A549 (cell line): ENCODE data around the gene MBOAT2.

Source experiments
- CEBPB ChIP-seq, 2 experiments: fragments of >200 bp in 1 of 2; sonication (Bioruptor Twin) in 1 of 2; formaldehyde crosslinking in 1 of 2; IDR thresholded peaks; 2 replicates each; pipeline ENCODE4 v1.6.1; 2012 to 2016
- EHMT2 ChIP-seq: fragments of 200-600 bp; sonication (generic); IDR thresholded peaks from 2 replicates; pipeline ENCODE4 v1.6.1; 2016; ENCODE audit warnings: antibody characterized with exemption, low read depth, mild to moderate bottlenecking, moderate library complexity
- EP300 ChIP-seq, 2 experiments: fragments of >200 bp; sonication (Bioruptor Twin); formaldehyde crosslinking; IDR thresholded peaks; 2 replicates in 1 of 2; 3 replicates in 1 of 2; pipeline ENCODE4 v1.6.1; 2016 to 2017
- JUN ChIP-seq, 2 experiments: fragments of >200 bp; sonication (Bioruptor Twin); formaldehyde crosslinking; IDR thresholded peaks; 2 replicates in 1 of 2; 3 replicates in 1 of 2; pipeline ENCODE4 v1.6.1; 2016 to 2017
- KDM1A ChIP-seq: fragments of 200-600 bp; sonication (generic); IDR thresholded peaks from 2 replicates; pipeline ENCODE4 v1.6.1; 2016; ENCODE audit warnings: low read depth, mild to moderate bottlenecking
- MAFK ChIP-seq: fragments of 450-650 bp; IDR thresholded peaks from 2 replicates; pipeline ENCODE4 v1.6.1; 2014; ENCODE audit not compliant: partially characterized antibody
- MAZ ChIP-seq: fragments of 150-350 bp; IDR thresholded peaks from 2 replicates; pipeline ENCODE4 v1.6.1; 2014; ENCODE audit warnings: antibody characterized with exemption, low read depth, low read length, borderline replicate concordance
- MYC ChIP-seq: IDR thresholded peaks from 2 replicates; pipeline ENCODE4 v1.6.1; 2012; ENCODE audit warnings: mild to moderate bottlenecking, inconsistent platforms, low read length, improper control_type of control experiment, borderline replicate concordance
- NFE2L2 ChIP-seq: fragments of 150-350 bp; conservative IDR thresholded peaks from 2 replicates; pipeline ENCODE4 v1.6.1; 2014; ENCODE audit warnings: low read length
- POLR2A ChIP-seq: IDR thresholded peaks from 2 replicates; pipeline ENCODE4 v1.6.1; 2012; ENCODE audit warnings: mild to moderate bottlenecking, low read length
- RAD21 ChIP-seq, 2 experiments: fragments of >200 bp in 1 of 2; sonication (Bioruptor Twin) in 1 of 2; formaldehyde crosslinking in 1 of 2; IDR thresholded peaks in 1 of 2; conservative IDR thresholded peaks in 1 of 2; 2 replicates in 1 of 2; 3 replicates in 1 of 2; pipeline ENCODE4 v1.6.1; 2012 to 2018; ENCODE audit warnings: inconsistent platforms in 1 of 2
- TF ChIP-seq, protein P1 (sequence below): fragments of >200 bp; sonication (Bioruptor Twin); formaldehyde crosslinking; IDR thresholded peaks from 3 replicates; pipeline ENCODE4 v1.5.1; 2016
- TF ChIP-seq, protein P2 (sequence below): fragments of 200-600 bp; sonication (generic); IDR thresholded peaks from 2 replicates; pipeline ENCODE4 v1.6.1; 2016; ENCODE audit warnings: antibody characterized with exemption, mild to moderate bottlenecking, moderate library complexity

DNA sequence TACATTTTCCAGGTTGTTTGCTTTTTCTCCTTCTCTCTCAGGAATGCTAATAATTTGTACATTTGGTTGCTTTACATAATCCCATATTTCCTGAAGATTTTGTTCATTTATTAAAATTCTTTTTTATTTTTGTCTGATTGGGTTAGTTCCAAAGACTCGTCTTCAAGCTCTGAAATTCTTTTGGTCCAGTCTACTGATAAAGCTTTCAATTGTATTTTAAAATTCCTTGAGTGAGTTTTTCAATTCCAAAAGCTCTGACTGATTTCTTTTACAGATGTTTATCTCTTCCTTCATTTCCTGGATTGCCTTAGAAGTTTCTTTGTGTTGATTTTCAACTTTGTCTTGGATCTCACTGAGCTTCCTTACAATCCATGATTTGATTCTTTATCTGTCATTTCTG lies 50.0 kb downstream of the MBOAT2 start:
- TF ChIP-seq, protein P1, sequence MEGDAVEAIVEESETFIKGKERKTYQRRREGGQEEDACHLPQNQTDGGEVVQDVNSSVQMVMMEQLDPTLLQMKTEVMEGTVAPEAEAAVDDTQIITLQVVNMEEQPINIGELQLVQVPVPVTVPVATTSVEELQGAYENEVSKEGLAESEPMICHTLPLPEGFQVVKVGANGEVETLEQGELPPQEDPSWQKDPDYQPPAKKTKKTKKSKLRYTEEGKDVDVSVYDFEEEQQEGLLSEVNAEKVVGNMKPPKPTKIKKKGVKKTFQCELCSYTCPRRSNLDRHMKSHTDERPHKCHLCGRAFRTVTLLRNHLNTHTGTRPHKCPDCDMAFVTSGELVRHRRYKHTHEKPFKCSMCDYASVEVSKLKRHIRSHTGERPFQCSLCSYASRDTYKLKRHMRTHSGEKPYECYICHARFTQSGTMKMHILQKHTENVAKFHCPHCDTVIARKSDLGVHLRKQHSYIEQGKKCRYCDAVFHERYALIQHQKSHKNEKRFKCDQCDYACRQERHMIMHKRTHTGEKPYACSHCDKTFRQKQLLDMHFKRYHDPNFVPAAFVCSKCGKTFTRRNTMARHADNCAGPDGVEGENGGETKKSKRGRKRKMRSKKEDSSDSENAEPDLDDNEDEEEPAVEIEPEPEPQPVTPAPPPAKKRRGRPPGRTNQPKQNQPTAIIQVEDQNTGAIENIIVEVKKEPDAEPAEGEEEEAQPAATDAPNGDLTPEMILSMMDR, result no peak
- TF ChIP-seq MYC, result no peak
- no peak for TF ChIP-seq RAD21 (conservative IDR thresholded peaks at IDR 0.05 in 1 of 2, IDR thresholded peaks at IDR 0.05 in 1 of 2)
- TF ChIP-seq, protein P2, sequence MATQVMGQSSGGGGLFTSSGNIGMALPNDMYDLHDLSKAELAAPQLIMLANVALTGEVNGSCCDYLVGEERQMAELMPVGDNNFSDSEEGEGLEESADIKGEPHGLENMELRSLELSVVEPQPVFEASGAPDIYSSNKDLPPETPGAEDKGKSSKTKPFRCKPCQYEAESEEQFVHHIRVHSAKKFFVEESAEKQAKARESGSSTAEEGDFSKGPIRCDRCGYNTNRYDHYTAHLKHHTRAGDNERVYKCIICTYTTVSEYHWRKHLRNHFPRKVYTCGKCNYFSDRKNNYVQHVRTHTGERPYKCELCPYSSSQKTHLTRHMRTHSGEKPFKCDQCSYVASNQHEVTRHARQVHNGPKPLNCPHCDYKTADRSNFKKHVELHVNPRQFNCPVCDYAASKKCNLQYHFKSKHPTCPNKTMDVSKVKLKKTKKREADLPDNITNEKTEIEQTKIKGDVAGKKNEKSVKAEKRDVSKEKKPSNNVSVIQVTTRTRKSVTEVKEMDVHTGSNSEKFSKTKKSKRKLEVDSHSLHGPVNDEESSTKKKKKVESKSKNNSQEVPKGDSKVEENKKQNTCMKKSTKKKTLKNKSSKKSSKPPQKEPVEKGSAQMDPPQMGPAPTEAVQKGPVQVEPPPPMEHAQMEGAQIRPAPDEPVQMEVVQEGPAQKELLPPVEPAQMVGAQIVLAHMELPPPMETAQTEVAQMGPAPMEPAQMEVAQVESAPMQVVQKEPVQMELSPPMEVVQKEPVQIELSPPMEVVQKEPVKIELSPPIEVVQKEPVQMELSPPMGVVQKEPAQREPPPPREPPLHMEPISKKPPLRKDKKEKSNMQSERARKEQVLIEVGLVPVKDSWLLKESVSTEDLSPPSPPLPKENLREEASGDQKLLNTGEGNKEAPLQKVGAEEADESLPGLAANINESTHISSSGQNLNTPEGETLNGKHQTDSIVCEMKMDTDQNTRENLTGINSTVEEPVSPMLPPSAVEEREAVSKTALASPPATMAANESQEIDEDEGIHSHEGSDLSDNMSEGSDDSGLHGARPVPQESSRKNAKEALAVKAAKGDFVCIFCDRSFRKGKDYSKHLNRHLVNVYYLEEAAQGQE, result no peak
- TF ChIP-seq JUN (IDR thresholded peaks at IDR 0.05), result no peak
- TF ChIP-seq MAZ, result no peak
- no peak for TF ChIP-seq KDM1A
- no peak for TF ChIP-seq POLR2A
- TF ChIP-seq EHMT2, result no peak
- TF ChIP-seq EP300 (IDR thresholded peaks at IDR 0.05), result no peak
- no peak for TF ChIP-seq MAFK
- no peak for TF ChIP-seq CEBPB (IDR thresholded peaks at IDR 0.05)
- TF ChIP-seq NFE2L2, result no peak
